Activated CD4-positive, alpha-beta memory T cell treated with anti-CD3 and anti-CD28 coated beads, Interleukin-2, amount 10 ng/mL, durations not matched to agents 7 days and 5 days (primary cell): ENCODE data around the gene IQSEC1. TPM values are rescaled to one million over a fixed set of nuclear protein-coding genes. Genes with fewer than 3 reads are reported as not detected.

Source experiments
- CTCF ChIA-PET: fragments of 350-600 bp; sonication (Branson Sonifier 250); formaldehyde crosslinking; loops from one replicate; lab custom pipeline; 2021; ENCODE audit warnings: antibody characterized with exemption, inconsistent platforms; lab: Charles Lee
- POLR2A ChIA-PET: fragments of 350-600 bp; sonication (Branson Sonifier 250); formaldehyde crosslinking; loops from one replicate; lab custom pipeline; 2021; ENCODE audit warnings: antibody characterized with exemption; lab: Charles Lee
- DNase-seq: peaks from one replicate; pipeline ENCODE4 v3.0.0-alpha.2; 2020
- H3K27ac Mint-ChIP-seq: one replicate; pipeline ENCODE4 v1.8.0; 2021; ENCODE audit warnings: mild to moderate bottlenecking, mixed read lengths
- H3K27me3 Mint-ChIP-seq: one replicate; pipeline ENCODE4 v1.8.0; 2021; ENCODE audit warnings: mixed read lengths
- H3K36me3 Mint-ChIP-seq: one replicate; pipeline ENCODE4 v1.8.0; 2021; ENCODE audit warnings: low read depth, mixed read lengths
- H3K4me1 Mint-ChIP-seq: one replicate; pipeline ENCODE4 v1.8.0; 2021; ENCODE audit warnings: mixed read lengths
- H3K4me3 Mint-ChIP-seq: one replicate; pipeline ENCODE4 v1.8.0; 2021; ENCODE audit warnings: mild to moderate bottlenecking, mixed read lengths
- H3K9me3 Mint-ChIP-seq: one replicate; pipeline ENCODE4 v1.8.0; 2021; ENCODE audit warnings: mixed read lengths
- total RNA-seq, 2 experiments: library from RNA; stranded (reverse); gene quantifications; one replicate each; pipeline ENCODE4 v1.2.3, GENCODE V29; 2021

IQSEC1 gene
- total RNA-seq = 100 to 1,000 TPM in 1 of 2 experiments, 10 to 100 TPM in 1; 99.8 to 100 TPM

DNA sequence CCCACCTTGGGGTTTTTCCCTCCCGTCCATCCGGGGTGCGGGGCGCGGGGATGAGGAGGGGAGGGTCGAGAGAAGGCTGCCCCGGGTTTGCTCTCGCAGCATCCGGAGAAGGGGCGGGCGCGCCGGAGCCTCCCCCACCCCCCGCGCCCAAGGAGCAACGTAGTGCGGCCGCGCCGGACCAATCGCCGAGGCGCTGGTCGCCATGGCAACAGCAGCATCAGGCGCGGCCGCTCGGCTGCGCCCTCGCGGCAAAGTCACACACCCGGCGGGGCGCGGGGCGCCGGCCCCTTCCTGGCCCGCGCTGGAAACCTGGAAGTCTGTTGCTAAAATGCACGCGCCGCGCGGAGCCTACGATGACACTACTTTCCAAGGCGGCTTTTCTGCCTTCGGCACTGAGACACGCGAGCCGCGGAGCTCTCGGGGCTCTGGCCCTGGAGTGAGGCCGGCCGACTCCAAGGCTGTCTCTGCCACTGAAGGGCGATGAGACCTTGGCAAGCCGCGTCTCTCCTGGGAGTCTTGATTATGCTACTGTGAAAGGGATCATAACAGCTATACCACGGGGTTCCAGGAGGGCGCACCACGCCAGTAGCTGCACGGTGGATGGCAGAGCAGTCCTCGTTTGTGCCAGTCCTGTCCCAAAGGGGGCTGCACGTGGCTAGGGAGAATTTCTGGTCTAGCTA is at the start of gene IQSEC1:
Gene IQSEC1, minus strand, starts transcription at position 104 of the 680 bp plus-strand sequence. CDS start 415 bp downstream, outside the sequence.
- CTCF ChIA-PET = interaction anchor here (0.7 to 1.4 kb wide), 2 partner anchors 19 to 78 kb away, joined by 3 to 5 read pairs; no protein-coding TSS in a partner anchor
- H3K27ac Mint-ChIP-seq = no peak within 1 kb of the TSS
- DNase-seq = peak; percentile 75
- H3K4me3 Mint-ChIP-seq = peak within 1 kb of the TSS; percentile 65
- H3K9me3 Mint-ChIP-seq = no peaks in the 10 kb centered on the region
- H3K4me1 Mint-ChIP-seq = peaks cover 42% of the 10 kb centered on the region
- POLR2A ChIA-PET = interaction anchor here (1.1 to 1.5 kb wide), 3 partner anchors 12 to 64 kb away, joined by 3 to 4 read pairs (median 3); no protein-coding TSS in a partner anchor
- peaks cover 40% of the 10 kb centered on the region for H3K27me3 Mint-ChIP-seq
- peaks cover 7% of the 10 kb centered on the region for H3K36me3 Mint-ChIP-seq

DNA sequence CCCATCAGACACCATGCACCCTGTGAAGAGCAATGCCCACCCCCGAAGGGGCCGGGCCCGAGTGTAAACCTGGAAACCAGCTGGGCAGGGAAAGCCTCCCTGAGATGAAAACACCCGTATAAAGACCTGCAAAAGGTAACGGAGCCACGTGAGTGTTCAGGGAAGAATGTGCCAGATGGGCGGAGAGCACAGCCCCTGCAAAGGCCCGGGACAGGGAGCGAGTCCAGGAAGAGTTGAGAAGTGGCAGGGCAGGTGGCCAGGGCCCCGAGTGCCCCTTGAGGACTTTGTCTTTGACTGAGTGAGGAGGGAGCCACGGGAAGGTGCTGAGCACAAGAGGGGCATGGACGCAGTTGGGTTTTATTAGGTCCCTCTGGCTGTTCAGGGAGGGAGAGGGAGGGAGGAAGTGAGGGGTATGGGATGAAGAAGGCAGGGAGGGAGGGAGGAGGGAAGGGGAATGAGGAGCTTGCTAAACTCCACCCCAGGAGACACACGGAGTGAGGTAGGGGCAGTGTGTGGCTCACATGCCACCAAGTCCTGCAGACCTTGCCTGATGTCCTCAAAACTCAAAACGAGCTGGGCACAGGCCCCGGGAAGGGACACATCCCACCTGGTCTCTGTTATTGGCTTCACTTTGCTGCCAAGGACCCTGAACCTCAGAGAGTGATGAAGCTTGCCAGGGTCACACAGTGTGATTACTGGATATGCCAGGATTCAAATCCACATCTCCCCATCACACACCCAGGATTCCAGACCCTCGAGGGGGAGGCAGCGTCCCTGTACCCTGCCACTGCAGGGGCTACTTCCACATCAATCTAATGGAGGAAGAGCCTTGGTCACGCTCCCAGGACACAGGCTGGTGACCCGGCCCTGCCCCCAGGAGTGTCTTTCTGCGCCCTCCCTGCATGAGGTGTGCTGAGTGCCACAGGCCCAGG is 49.1 kb upstream of the IQSEC1 start:
- Mint-ChIP-seq H3K4me3 (no peak overlapping the region), H3K27ac (no peak overlapping the region), H3K36me3 (no peaks in the 10 kb centered on the region), H3K4me1 (no peaks in the 10 kb centered on the region), H3K9me3 (no peaks in the 10 kb centered on the region), H3K27me3 (peaks cover 9% of the 10 kb centered on the region)
- no peak for DNase-seq
- ChIA-PET CTCF (no interaction called here), POLR2A (no interaction called here)

DNA sequence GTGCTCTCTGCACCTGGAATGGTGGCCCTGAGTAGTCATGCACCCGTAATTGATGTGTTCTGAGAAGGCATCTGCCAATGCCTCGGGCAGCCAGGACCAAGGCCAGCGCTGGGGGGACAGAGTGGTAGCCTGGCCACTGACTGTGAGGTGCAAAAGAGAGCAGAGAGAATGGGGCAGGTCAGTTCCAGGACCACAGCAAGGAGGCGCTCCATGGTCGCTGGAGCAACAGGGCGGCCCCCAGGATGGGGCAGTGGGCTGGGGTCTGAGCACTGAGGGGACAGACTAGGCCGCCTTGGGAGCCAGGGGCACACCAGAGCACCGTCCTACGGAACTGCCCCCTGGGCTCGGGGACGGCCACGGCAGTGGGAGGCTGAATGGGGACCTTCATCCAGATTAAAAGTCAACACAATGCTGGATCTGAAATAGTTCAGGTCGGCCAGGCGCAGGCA is 48.3 kb upstream of the IQSEC1 start:
- ChIA-PET POLR2A (no interaction called here), CTCF (no interaction called here)
- DNase-seq = no peak
- Mint-ChIP-seq H3K27ac (no peak overlapping the region), H3K27me3 (peaks cover 8% of the 10 kb centered on the region), H3K9me3 (no peaks in the 10 kb centered on the region), H3K36me3 (no peaks in the 10 kb centered on the region), H3K4me1 (no peaks in the 10 kb centered on the region), H3K4me3 (no peak overlapping the region)

DNA sequence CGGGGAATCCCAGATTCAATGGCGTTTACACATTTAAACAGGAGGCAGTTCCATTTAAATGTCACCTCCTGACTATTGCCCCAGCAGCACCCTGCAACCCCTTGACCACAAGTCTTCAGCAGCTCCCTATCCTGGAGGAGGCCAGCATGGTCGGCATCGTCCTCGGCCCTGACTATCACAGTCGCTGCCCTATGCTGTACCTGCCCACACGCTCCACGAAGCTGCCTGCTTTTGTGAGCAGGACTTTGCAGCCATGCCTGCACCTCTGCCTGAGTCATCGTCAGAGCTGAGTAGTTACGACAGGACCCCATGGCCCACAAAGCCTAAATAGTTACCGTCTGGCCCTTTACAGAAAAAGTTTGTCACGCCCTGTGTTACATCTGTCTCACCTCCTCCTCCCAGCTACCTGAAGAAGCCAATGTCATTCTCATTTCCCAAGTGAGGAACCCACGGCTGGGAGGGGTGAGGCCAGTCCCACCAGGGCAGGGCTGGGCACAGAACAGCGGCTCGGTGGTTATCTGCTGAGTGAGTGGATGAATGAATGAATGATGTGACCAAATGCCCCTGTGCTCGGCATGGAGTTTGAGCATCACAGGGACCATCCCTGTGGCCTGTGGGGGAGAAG is 47.8 kb upstream of the IQSEC1 start:
- CTCF ChIA-PET = no interaction called here

DNA sequence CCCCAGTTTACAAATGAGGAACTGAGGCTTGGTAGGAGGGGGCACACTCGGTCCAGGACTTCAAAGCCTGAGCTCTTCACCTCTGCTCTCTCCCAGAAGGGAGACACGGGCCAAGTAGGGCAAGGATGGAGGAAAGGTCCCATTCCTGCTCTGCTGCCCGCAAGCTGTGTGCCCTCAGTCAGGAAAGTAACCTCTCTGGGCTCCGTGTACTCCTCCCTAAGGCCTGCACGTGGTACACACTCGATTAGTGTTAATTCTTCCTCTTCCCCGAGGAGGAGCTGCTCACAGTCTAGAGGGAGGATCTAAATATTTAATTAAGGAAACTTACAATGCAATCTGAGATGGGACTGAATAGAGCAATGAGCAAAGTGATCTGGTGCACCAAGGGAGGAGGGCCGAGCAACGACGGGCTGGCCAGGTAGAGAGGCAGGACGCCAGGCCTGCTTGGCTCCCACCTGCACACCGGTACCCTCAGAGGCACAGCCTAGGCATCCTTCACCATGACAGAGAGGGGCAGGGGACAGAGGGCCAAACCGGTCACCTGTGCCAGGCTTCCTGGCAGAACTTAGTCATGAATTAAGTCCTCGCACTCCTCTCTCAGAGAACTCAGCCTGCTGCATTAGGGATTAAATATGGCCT is 47.2 kb upstream of the IQSEC1 start:
- peaks cover 4% of the 10 kb centered on the region for H3K27me3 Mint-ChIP-seq
- H3K27ac Mint-ChIP-seq = no peak overlapping the region
- H3K4me3 Mint-ChIP-seq = no peak overlapping the region
- H3K4me1 Mint-ChIP-seq = no peaks in the 10 kb centered on the region
- ChIA-PET POLR2A (interaction anchor here (1.6 kb wide), 1 partner anchor 22 kb away, joined by 3 read pairs; no protein-coding TSS in a partner anchor), CTCF (no interaction called here)
- no peaks in the 10 kb centered on the region for H3K9me3 Mint-ChIP-seq
- no peaks in the 10 kb centered on the region for H3K36me3 Mint-ChIP-seq
- no peak for DNase-seq

More for the DNA sequence above, 47.8 kb upstream of the IQSEC1 start:
- H3K9me3 Mint-ChIP-seq = no peaks in the 10 kb centered on the region
- POLR2A ChIA-PET = no interaction called here
- peaks cover 5% of the 10 kb centered on the region for H3K27me3 Mint-ChIP-seq
- no peaks in the 10 kb centered on the region for H3K4me1 Mint-ChIP-seq
- no peak overlapping the region for H3K4me3 Mint-ChIP-seq
- no peak overlapping the region for H3K27ac Mint-ChIP-seq
- H3K36me3 Mint-ChIP-seq = no peaks in the 10 kb centered on the region
- DNase-seq = no peak

DNA sequence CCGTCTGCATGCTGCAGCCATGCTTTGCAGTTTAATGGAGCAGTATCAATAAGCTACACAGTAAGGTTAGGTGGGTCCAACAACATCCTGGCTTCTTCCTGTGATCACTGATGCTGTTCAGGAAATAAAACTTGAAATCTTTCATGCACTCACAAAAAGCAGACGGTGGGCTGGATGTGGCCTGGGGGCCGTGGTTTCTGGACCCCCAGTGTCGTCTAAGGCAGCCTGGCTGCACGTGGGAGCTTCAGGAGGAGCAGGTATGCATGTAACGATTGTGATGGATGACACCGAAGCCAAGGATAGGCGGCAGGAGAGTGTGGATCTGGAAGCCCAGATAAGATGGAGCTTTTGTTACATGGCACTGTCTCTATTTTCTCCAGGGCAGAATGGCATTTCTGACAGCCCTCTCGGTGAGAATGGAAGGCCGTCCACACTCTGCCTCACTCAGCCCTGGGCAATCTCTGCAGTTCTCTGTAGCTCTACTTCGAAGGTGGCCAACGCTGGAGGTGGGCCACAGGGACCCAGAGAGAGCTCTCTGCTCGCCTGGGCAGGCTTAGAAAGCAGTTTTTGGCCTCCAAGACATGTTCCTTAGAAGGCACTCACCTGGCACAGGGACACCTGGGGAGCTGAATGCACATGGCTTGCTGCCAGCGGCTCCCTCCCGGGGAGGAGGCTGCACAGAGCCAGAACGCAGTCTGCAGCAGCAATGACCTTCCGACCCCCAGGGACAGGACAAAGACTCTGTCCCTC is 46.4 kb upstream of the IQSEC1 start:
- ChIA-PET CTCF (no interaction called here), POLR2A (interaction anchor here (1.6 kb wide), 1 partner anchor 23 kb away, joined by 3 read pairs; no protein-coding TSS in a partner anchor)
- H3K9me3 Mint-ChIP-seq = no peaks in the 10 kb centered on the region
- no peak for DNase-seq
- H3K4me3 Mint-ChIP-seq = no peak overlapping the region
- no peaks in the 10 kb centered on the region for H3K4me1 Mint-ChIP-seq
- H3K27ac Mint-ChIP-seq = no peak overlapping the region
- no peaks in the 10 kb centered on the region for H3K36me3 Mint-ChIP-seq
- peaks cover 4% of the 10 kb centered on the region for H3K27me3 Mint-ChIP-seq

DNA sequence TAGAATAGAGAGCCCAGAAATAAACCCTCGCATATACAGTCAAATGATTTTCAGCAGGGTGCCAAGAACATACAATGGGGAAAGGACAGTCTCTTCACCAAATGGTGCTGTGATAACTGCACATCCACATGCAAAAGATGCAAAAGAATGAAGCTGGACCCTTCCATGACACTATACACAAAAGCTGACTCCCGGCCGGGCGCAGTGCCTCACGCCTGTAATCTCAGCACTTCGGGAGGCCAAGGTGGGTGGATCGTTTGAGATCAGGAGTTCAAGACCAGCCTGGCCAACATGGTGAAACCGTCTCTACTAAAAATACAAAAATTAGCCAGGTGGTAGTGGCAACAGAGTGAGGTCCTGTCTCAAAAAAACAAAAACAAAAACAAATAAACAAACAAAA is 43.2 kb upstream of the IQSEC1 start:
- Mint-ChIP-seq H3K27ac (no peak overlapping the region), H3K27me3 (peaks cover 9% of the 10 kb centered on the region), H3K4me1 (no peaks in the 10 kb centered on the region), H3K9me3 (no peaks in the 10 kb centered on the region), H3K4me3 (no peak overlapping the region), H3K36me3 (no peaks in the 10 kb centered on the region)
- no peak for DNase-seq
- POLR2A ChIA-PET = no interaction called here
- CTCF ChIA-PET = no interaction called here

DNA sequence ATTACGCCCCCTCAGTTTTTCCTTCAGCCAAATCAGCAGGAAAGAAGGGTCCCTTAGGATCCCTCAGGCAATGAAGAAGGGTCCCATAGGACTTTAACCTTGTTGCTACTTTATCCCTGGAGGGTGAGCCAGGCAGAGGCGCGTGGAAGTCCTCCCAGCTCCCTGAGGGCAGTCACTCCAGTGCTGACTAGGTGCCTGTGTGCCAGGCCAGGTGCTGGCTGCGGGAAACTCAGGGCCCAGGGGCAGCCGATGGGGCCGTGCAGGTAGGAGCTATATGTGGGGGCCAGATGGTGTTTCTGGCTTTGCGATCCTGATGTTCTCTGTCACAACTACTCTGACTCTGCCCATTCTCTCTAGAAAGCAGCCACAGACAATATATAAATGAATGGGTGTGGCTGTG is 42.8 kb upstream of the IQSEC1 start:
- POLR2A ChIA-PET = no interaction called here
- H3K9me3 Mint-ChIP-seq = no peaks in the 10 kb centered on the region
- DNase-seq = no peak
- H3K27me3 Mint-ChIP-seq = peaks cover 9% of the 10 kb centered on the region
- H3K36me3 Mint-ChIP-seq = no peaks in the 10 kb centered on the region
- H3K4me3 Mint-ChIP-seq = no peak overlapping the region
- CTCF ChIA-PET = no interaction called here
- no peaks in the 10 kb centered on the region for H3K4me1 Mint-ChIP-seq
- no peak overlapping the region for H3K27ac Mint-ChIP-seq

DNA sequence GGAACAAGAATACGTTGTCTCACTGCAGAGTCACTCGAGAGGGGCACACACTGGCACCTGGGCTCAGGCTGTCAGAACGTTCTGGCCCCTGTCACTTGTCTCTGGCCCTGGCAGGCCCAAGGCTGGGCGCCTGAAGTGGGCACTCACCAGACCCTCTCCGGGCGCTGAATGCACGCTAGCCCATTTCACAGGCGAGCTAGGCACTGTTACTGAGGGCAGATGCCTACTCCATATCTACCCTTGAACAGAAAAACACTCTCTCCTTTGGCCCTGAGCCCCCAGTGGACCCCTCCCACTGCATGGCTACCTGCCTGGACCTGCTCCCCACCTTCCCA is 42.3 kb upstream of the IQSEC1 start:
- Mint-ChIP-seq H3K4me3 (no peak overlapping the region), H3K36me3 (no peaks in the 10 kb centered on the region), H3K4me1 (peaks cover 3% of the 10 kb centered on the region), H3K9me3 (no peaks in the 10 kb centered on the region), H3K27me3 (peaks cover 9% of the 10 kb centered on the region), H3K27ac (no peak overlapping the region)
- no peak for DNase-seq
- POLR2A ChIA-PET = no interaction called here
- CTCF ChIA-PET = no interaction called here

DNA sequence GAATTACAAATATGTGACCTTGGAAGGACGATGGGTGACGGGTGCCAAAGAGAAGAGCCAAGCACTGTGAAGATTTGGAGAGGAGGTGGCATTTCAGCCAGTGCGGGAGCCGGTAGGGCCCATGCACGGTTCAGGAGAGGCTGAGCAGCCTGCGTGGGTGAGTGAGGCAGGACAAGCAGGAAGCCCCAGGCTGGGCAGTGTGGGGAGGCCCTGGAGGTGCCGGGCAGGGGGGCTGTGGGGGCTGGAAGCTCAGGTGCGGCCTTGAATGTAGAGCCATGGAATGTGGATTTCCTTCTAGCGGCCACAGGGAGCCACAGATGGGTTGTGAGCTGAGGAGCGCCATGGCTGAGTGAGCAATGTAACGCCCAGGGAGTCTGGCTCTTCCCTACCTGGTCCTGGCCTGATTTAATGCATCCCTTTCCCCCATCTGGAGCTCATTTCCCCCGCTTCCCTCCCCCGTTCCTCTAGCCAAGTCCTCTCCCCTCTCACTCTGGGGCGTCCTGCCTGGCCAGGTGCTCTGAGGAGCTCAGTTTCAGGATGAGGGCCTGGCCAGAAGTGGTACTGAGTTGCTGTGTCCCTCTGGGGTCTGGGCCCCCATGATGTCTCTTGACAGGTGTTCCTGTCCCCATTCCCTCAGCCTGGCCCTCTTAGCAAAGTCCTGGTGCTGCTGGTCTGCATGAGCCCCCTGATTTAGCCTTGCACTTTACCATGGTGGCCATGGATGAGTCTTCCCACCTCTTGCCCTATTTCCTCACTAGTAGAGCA is 41.8 kb upstream of the IQSEC1 start:
- ChIA-PET POLR2A (no interaction called here), CTCF (no interaction called here)
- DNase-seq = no peak
- peaks cover 9% of the 10 kb centered on the region for H3K27me3 Mint-ChIP-seq
- H3K4me3 Mint-ChIP-seq = no peak overlapping the region
- H3K27ac Mint-ChIP-seq = no peak overlapping the region
- H3K9me3 Mint-ChIP-seq = no peaks in the 10 kb centered on the region
- H3K36me3 Mint-ChIP-seq = no peaks in the 10 kb centered on the region
- H3K4me1 Mint-ChIP-seq = peaks cover 4% of the 10 kb centered on the region

DNA sequence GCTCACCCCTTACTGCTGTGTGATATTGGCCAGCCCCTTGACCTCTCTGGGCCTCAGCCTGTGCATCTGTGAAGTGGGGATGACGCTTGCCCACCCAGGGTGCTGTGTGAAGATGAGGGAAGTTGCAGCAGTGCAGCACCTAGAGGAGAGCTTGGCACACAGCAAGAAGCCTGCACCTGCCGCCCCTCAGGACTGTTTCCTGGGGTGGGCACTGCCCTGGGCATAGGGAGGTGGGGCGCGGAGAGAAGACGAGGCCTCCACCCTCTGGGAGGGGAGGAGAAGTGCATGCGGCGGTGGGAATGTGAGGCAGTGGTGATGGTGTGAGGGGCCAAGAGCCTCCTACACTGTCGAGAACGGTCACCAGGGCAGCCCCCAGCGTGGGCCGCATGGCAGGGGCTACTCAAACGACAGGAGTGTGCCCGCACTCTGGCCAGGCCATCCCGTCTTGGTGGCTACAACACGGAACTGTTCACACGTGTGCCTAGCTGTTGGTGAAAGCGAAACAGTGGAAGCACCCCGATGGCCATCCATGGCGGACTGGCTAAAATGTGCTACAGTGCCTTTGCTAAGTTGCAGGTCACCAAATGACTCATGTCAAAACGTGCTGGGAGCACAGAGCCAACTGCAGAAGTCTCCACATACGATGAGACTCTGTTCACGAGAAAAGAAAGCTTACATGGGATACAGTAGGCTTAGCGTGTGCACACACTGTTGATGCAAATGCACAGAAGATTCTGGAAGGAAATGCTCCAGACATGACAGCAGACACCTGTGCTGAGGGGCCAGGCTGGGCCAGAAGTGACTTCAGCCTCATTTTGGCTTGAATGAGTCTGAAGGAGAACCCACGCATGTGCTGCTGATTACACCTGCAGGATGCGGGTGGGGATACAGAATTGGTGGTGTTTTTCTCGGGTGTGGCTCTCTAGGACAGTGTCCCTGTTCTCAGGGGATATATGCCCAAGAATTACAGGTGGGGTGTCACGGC is 40.4 kb upstream of the IQSEC1 start:
- peaks cover 9% of the 10 kb centered on the region for H3K27me3 Mint-ChIP-seq
- no peak overlapping the region for H3K27ac Mint-ChIP-seq
- H3K36me3 Mint-ChIP-seq = no peaks in the 10 kb centered on the region
- DNase-seq = no peak
- no peaks in the 10 kb centered on the region for H3K9me3 Mint-ChIP-seq
- H3K4me3 Mint-ChIP-seq = no peak overlapping the region
- CTCF ChIA-PET = interaction anchor here (0.9 kb wide), 1 partner anchor 21 kb away, joined by 4 read pairs; no protein-coding TSS in a partner anchor
- POLR2A ChIA-PET = no interaction called here
- H3K4me1 Mint-ChIP-seq = peaks cover 4% of the 10 kb centered on the region
